SK-N-SH treated with all-trans-retinoic acid at 6 μM for 48 hours (cell line): ENCODE results near the gene PPM1B.

Experiments
- BACH2 ChIP-seq: fragments of 250-450 bp; sonication (Bioruptor Pico); IDR thresholded peaks from 2 replicates; pipeline ENCODE4 v1.9.0; 2021; ENCODE audit warnings: mild to moderate bottlenecking, borderline replicate concordance
- CSDC2 ChIP-seq: fragments of 250-450 bp; sonication (Bioruptor Pico); IDR thresholded peaks from 2 replicates; pipeline ENCODE4 v1.5.0; 2020; ENCODE audit warnings: mild to moderate bottlenecking, moderate library complexity
- ISL1 ChIP-seq: fragments of 250-450 bp; sonication (Bioruptor Pico); IDR thresholded peaks from 2 replicates; pipeline ENCODE4 v2.1.2; 2022; ENCODE audit warnings: mild to moderate bottlenecking, moderate library complexity
- OSR1 ChIP-seq: fragments of 250-450 bp; sonication (Bioruptor Pico); IDR thresholded peaks from 2 replicates; pipeline ENCODE4 v1.8.0; 2022; ENCODE audit warnings: moderate library complexity, mild to moderate bottlenecking, inconsistent platforms
- RARB ChIP-seq: fragments of 250-450 bp; sonication (Bioruptor Pico); IDR thresholded peaks from 2 replicates; pipeline ENCODE4 v1.8.0; 2021; ENCODE audit warnings: mild to moderate bottlenecking, moderate library complexity
- SNAI2 ChIP-seq: fragments of 250-450 bp; sonication (Bioruptor Pico); IDR thresholded peaks from 2 replicates; pipeline ENCODE4 v1.5.0; 2020; ENCODE audit warnings: mild to moderate bottlenecking, moderate library complexity
- ZFP3 ChIP-seq: fragments of 250-450 bp; sonication (Bioruptor Pico); IDR thresholded peaks from 2 replicates; pipeline ENCODE4 v1.5.0; 2020; ENCODE audit warnings: mild to moderate bottlenecking, moderate library complexity
- ZFP30 ChIP-seq: fragments of 450-650 bp; formaldehyde crosslinking; IDR thresholded peaks from 2 replicates; pipeline ENCODE4 v1.5.0; 2022; ENCODE audit warnings: mild to moderate bottlenecking, moderate library complexity
- ZNF8 ChIP-seq: fragments of 450-650 bp; formaldehyde crosslinking; IDR thresholded peaks from 2 replicates; pipeline ENCODE4 v1.5.0; 2020; ENCODE audit warnings: mild to moderate bottlenecking, moderate library complexity
- TF ChIP-seq, protein P1 (sequence below): fragments of 250-450 bp; sonication (Bioruptor Pico); IDR thresholded peaks from 2 replicates; pipeline ENCODE4 v1.8.0; 2020; ENCODE audit warnings: mild to moderate bottlenecking, moderate library complexity, borderline replicate concordance
- TF ChIP-seq, protein P2 (sequence below): fragments of 250-450 bp; sonication (Bioruptor Pico); IDR thresholded peaks from 2 replicates; pipeline ENCODE4 v1.8.0; 2021; ENCODE audit warnings: low read depth, mild to moderate bottlenecking, moderate library complexity, borderline replicate concordance
- TF ChIP-seq, protein P3 (sequence below): fragments of 250-450 bp; sonication (Bioruptor Pico); IDR thresholded peaks from 2 replicates; pipeline ENCODE4 v1.5.0; 2020; ENCODE audit warnings: mild to moderate bottlenecking, moderate library complexity

DNA sequence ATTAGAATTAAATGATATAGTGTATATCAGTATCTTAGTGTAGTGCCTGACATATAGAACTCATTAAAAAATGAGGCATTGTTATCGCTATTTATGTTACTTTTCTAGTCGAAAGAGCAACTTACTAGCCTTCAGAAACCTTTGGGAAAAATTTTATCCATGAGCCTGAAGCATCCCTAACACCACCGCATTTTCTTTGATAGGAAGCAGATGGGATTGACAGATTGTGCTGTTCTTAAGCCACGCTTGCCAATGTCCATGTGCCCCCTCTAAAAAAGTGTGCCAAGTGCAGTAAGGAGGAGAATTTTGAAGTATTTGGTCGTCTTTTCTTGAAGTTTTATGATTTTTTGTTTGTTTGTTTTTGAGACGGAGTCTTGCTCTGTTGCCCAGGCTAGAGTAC lies 29.1 kb downstream of the PPM1B start:
- TF ChIP-seq, protein P1, sequence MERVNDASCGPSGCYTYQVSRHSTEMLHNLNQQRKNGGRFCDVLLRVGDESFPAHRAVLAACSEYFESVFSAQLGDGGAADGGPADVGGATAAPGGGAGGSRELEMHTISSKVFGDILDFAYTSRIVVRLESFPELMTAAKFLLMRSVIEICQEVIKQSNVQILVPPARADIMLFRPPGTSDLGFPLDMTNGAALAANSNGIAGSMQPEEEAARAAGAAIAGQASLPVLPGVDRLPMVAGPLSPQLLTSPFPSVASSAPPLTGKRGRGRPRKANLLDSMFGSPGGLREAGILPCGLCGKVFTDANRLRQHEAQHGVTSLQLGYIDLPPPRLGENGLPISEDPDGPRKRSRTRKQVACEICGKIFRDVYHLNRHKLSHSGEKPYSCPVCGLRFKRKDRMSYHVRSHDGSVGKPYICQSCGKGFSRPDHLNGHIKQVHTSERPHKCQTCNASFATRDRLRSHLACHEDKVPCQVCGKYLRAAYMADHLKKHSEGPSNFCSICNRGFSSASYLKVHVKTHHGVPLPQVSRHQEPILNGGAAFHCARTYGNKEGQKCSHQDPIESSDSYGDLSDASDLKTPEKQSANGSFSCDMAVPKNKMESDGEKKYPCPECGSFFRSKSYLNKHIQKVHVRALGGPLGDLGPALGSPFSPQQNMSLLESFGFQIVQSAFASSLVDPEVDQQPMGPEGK (CRISPR knock-in tag) = no peak
- TF ChIP-seq SNAI2 (CRISPR knock-in tag) (no peak), ZFP30 (CRISPR knock-in tag) (no peak), ZNF8 (CRISPR knock-in tag) (no peak), ZFP3 (no peak), ISL1 (CRISPR knock-in tag) (no peak), BACH2 (CRISPR knock-in tag) (no peak), CSDC2 (no peak), RARB (no peak), OSR1 (CRISPR knock-in tag) (no peak)
- TF ChIP-seq, protein P2, sequence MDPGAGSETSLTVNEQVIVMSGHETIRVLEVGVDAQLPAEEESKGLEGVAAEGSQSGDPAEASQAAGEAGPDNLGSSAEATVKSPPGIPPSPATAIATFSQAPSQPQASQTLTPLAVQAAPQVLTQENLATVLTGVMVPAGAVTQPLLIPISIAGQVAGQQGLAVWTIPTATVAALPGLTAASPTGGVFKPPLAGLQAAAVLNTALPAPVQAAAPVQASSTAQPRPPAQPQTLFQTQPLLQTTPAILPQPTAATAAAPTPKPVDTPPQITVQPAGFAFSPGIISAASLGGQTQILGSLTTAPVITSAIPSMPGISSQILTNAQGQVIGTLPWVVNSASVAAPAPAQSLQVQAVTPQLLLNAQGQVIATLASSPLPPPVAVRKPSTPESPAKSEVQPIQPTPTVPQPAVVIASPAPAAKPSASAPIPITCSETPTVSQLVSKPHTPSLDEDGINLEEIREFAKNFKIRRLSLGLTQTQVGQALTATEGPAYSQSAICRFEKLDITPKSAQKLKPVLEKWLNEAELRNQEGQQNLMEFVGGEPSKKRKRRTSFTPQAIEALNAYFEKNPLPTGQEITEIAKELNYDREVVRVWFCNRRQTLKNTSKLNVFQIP (CRISPR knock-in tag) = no peak
- TF ChIP-seq, protein P3, sequence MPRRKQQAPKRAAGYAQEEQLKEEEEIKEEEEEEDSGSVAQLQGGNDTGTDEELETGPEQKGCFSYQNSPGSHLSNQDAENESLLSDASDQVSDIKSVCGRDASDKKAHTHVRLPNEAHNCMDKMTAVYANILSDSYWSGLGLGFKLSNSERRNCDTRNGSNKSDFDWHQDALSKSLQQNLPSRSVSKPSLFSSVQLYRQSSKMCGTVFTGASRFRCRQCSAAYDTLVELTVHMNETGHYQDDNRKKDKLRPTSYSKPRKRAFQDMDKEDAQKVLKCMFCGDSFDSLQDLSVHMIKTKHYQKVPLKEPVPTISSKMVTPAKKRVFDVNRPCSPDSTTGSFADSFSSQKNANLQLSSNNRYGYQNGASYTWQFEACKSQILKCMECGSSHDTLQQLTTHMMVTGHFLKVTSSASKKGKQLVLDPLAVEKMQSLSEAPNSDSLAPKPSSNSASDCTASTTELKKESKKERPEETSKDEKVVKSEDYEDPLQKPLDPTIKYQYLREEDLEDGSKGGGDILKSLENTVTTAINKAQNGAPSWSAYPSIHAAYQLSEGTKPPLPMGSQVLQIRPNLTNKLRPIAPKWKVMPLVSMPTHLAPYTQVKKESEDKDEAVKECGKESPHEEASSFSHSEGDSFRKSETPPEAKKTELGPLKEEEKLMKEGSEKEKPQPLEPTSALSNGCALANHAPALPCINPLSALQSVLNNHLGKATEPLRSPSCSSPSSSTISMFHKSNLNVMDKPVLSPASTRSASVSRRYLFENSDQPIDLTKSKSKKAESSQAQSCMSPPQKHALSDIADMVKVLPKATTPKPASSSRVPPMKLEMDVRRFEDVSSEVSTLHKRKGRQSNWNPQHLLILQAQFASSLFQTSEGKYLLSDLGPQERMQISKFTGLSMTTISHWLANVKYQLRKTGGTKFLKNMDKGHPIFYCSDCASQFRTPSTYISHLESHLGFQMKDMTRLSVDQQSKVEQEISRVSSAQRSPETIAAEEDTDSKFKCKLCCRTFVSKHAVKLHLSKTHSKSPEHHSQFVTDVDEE (CRISPR knock-in tag) = no peak
